ENCODE measurements around the gene ABCA13. TPM values are rescaled to one million over a fixed set of nuclear protein-coding genes. Genes with fewer than 3 reads are reported as not detected.

The ABCA13 gene
- total RNA-seq, 4 donors from 2014 or later: 0.19 to 0.33 TPM; not detected in 2

DNA sequence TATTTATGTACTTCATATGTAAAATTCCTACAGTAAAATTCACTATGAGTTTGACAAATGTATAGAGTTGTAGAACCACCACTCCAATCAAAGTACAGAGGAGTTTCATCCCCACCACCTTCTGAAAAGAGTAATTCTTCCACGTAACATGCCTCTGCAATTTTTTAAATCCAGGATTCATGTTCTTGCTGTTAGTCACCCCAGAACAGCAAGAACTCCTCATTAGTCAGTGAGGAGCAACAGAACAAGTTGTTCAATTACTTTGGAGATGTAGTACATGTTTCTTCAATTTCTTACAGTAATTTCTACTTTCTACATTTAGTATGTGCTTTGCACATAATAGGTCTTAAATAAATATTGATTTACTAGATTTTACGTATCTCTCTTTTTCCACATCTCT is 248.1 kb downstream of the ABCA13 start:
- TF ChIP-seq, protein P1, sequence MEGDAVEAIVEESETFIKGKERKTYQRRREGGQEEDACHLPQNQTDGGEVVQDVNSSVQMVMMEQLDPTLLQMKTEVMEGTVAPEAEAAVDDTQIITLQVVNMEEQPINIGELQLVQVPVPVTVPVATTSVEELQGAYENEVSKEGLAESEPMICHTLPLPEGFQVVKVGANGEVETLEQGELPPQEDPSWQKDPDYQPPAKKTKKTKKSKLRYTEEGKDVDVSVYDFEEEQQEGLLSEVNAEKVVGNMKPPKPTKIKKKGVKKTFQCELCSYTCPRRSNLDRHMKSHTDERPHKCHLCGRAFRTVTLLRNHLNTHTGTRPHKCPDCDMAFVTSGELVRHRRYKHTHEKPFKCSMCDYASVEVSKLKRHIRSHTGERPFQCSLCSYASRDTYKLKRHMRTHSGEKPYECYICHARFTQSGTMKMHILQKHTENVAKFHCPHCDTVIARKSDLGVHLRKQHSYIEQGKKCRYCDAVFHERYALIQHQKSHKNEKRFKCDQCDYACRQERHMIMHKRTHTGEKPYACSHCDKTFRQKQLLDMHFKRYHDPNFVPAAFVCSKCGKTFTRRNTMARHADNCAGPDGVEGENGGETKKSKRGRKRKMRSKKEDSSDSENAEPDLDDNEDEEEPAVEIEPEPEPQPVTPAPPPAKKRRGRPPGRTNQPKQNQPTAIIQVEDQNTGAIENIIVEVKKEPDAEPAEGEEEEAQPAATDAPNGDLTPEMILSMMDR (IDR thresholded peaks at IDR 0.05; ENCODE audit: low read depth): no peak

DNA sequence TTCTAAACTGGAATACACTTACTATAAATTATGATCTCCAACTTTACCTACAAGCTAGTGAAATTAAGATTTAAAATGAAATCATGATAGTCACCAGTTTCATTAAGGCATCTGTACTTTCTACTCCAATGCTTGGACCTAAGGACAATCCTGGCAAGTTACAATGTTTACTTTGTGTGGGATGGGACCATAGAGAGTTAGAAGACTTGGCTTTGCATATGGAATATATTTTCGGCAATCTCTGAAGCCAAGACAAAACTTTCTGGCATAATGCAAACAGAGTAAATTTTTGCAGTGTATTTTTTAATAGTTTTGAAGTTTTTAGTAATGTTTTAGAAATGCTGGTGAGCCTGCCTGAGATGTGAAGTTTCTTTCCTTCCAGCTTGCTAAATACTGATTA is 248.9 kb downstream of the ABCA13 start:
- TF ChIP-seq, protein P1 (IDR thresholded peaks at IDR 0.05; ENCODE audit: low read depth): no peak

DNA sequence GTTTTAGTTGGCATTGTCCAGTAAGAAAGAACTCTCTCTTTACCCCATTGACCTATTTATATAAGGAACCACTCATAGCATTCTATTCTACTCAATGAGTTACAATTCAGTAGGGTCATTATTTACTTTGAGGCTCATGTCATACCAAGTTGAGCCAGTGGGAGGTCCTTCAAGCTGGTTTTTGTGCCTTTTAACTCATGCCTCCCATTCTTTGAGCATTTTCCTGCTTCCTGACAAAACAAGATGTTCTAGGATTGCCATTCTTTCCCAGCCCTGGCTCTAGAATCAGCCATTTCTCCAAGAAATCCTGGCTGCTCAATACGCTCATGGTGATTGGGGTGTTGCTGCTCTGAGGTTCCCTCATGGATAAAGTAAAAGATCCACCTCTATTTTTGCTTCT is 250.1 kb downstream of the ABCA13 start:
- TF ChIP-seq, protein P1 (IDR thresholded peaks at IDR 0.05; ENCODE audit: low read depth): no peak

DNA sequence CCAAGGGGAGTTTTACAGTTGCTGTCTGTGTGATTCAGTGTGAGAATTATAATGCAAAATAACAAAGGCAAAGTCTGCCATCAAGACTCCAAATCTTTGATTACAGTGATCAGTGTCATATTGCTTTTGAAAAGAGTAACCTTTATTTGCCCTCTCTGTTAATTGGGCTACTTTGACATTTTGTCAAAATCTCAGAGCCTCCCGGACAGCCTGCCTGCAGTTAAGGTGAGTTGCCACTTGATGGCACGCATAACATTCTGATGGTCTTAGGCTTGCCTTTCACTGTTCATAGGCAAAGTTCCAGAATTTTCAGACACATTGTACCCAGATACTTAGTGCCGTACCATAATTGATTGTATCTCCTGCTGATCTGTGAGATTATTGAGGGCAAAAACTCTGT is 253.5 kb downstream of the ABCA13 start:
- TF ChIP-seq, protein P1 (IDR thresholded peaks at IDR 0.05; ENCODE audit: low read depth): no peak

DNA sequence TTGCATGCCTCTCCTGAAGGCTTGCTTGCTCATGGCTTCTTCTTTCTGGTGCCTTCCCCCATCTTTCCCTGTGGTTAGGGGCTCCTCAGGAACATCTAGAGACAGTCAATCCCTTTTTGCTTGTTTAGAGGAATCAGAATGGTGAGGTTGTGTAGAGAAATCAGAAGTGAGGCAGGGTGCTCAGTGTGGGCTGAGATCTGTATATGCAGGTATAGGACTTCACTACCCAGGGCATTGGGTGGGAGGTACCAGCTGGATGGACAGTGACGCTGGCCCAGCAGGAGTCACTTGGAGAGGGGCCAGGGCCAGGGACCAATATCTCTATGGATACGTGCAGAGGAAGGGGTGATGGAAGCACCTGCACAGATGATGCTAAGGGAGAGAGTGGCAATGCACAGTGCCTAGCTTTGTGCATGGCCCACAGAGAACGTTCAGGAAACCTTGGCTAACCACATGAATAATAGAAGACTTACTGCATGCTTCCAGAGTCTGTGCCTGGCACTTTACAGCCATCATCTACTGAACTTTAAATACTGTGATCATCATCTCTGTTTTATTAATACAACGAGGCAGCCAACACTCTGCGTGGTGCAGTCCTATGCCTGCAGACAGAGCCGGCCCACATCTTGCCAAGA is 255.2 kb downstream of the ABCA13 start:
- TF ChIP-seq, protein P1 (IDR thresholded peaks at IDR 0.05; ENCODE audit: low read depth): no peak

DNA sequence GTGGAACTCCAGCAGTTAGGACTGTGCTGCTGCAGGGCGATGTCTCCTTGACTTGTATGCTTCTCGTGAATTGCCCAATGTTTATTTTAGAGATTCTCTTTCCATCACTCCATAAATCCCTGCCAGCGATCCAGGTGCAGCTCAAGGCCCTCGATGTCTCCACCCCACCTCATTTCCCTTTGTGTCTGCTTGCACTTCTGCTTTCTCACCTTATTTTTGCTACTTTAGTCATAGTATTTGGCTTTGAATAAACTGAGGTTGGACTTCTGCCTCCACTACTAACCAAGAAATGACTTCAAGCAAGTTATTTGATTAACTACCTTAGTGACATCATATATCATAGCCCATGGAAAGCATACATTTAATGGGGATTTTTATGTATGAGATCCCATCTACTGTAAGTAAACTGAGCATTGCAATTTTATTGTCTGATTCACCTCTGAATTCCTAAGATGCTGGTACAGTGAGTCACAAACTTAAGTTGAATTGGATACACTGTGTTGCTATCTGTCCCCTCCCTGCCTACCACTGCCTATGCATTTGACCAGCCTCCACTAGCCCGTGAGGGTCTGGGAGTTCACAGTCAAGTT is 255.8 kb downstream of the ABCA13 start:
- TF ChIP-seq, protein P1 (IDR thresholded peaks at IDR 0.05; ENCODE audit: low read depth): no peak

DNA sequence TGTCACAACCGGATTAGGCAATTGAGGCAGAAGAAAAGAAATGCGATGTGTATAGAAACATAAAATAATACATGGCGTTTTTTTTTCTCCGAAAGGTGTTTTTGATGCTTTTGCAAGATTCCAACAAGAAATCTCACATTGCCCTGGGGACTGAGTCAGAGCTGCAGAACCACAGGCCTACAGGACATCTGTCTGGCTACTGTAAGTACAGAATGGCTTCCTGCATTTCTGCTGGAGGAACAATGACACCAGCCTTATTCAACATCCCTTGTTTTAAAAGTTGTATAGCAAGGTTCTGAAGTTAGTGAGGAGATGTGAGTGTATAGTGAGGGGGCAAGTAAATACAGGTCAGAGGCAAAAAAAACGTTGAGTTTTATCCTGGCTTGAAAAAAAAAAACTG is 256.4 kb downstream of the ABCA13 start:
- TF ChIP-seq, protein P1 (IDR thresholded peaks at IDR 0.05; ENCODE audit: low read depth): no peak
